GM18517 (cell line): ENCODE results near the gene TSTD1.
A peak's percentile ranks its signal among the peaks of the same experiment; 100 is the strongest.

ENCODE experiments used
- ATAC-seq: cut with Tn5 transposase; IDR thresholded peaks from one replicate; pipeline ENCODE4 v1.9.1; 2021; ENCODE audit warnings: mild to moderate bottlenecking, moderate library complexity; ENCODE audit not compliant: unreplicated experiment

TSTD1 gene, protein sequence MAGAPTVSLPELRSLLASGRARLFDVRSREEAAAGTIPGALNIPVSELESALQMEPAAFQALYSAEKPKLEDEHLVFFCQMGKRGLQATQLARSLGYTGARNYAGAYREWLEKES

DNA sequence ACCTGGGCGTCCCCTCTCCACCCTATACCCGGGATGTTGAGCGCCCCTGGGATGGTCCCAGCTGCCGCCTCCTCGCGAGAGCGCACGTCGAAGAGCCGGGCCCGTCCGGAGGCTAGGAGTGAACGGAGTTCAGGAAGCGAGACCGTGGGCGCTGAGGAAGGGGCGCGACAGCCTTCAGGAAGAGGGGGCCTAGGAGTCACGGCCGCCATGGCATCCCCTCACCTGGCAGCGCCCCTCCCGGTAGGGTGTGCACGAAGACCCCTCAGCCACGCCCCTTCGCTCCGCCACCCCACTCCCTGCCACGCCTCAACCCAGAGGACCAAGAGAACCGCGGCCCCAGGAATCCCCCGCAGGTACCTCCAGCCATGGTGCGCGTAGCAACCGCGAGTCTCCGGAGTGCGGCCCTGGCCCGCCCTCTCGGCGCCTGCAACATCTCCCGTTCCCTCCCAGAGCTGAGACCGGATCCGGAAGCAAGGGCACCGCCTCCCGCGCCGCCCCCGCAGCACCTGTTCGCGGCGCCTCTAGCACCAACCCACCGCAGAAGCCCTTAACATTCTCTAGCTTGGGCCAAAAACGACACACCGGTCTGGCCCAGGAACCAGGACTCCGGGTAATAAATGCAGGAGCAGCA, at the start of gene TSTD1:
TSTD1 (minus strand) TSS at position 442 of the 631 bp plus-strand sequence; CDS start at position 367, 75 bp downstream.
- peak; percentile 76 for ATAC-seq

DNA sequence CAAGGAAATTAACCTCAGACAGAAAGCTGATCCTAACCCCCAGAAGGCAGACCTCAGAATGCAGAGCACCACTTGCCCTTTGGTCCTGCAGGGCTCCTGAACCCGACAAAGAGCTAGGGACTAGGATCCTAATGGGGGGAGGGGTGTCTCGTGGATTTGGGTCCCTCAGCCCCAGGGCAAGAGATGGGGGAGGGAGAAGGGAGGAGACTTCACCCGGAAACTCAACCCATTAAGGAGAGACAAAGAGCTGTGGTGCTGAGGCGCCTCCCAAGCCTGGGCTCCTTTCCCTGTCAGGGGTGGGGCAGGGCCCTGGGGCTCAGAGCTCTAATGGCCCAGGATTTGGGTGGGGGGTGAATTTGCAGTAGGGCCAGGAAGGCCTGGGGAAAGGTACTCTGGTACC, 47.7 kb upstream of the TSTD1 start:
- ATAC-seq, result no peak

DNA sequence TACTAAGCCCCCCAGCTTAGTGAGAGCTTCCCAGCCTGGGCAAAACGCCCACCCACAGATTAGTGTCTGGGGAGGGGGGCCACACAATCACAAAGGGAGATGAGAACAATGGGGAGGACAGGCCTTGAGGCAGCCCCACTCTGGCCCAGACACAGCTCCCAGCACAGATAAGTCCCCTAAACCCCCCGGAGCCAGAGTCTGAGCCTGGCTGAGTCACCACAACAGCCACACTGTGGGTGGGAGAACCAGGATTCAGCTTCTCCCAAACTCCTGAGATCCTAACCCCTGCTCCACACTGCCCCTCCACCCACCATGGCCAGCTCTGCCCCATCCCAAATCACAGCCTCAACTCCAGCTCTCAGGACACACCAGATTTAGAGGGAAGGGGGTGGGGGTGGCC, 46.4 kb upstream of the TSTD1 start:
- ATAC-seq, result no peak

DNA sequence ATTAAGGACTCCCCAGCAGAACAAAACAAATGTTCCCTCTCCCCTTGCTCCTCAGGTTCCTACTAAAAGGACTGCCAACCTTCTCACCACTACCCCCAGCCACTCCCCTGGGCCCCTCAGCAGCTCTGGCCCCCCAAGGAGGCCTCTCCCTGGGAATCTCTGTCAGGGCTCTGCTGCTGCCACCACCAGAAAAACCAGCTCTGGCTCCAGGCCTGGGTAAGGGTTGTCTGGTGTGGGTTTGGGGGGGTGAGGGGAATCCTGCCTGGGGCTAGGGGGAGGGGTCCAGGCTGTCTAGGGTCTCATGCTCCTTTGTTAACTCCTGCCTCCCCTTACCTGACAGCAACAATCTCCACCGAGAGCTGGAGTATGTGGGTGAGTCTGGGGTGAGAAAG, 45.8 kb upstream of the TSTD1 start:
- no peak for ATAC-seq

DNA sequence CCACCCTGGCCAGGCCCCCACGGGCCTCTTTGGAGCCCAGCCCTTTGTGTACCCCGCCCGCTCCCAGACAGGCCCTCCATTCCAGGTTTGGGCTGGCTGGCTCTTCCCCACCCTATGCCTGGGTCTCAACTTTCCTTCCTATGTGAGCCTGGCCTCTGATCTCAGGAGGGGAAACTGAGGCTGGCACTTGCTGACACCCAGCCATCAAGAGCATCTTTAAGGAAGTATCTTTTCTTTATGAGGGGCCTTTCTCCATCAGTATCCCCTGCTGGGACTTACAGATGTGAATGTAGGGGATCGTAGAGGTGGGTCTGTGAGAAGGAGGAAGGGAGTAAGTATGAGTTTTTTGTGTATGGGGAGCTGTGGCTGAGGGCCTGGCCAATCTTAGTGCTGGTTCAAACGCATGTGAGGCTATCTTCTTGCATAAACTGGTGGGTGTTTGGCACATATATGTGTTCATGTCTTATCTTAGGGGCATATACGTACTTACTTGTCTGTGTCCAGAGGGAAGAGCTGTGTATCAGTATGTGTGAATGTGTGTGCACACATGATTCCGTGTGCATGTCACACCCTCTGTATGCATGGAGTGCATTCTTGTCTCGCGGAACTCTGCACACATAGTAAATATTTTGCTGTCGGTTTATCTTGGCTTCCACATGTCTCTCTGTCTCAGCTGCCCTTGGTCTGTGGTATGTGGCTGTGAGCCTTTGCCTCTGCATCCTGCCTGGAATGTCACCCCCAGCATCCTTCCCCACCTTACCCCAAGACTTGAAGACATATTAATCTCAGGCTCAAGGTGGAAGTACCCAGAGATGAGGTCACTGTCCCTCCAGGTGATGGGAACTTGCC, 45.2 kb upstream of the TSTD1 start:
- ATAC-seq, result no peak

DNA sequence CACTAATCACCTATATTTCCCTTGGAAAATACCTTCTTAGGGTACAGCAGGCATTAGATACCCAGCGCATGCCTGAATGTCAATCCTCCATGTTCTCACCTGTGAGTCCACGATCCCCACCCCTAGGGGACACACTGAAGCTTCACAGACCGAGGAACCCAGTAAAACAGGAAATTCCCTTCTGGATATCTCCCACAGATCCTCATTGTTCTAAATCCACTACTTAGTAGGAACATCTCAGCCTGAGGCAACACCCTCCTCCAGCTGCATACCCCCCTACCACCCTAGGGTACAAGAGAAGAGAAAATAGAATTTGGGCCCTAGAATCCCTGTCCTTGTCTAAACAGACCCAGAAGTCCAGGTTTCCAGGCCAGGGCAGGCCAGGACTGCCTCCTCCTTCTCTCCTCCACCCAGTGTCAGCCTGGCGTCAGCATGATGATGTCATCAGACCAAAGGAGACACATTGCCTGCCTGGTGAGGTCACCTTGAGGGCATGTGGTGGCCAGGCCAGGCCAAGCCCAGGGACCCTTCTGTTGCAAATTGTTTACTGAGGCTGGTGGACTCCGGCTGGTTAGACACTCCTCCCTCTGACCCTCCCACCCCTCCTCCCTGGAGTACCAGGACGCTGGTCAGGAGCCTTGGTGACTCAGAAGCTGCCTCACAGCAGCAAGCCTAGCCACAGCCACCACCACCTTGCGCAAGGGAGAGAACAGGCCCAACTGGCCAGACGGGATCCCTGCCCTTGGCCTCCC, 44.4 kb upstream of the TSTD1 start:
- no peak for ATAC-seq

DNA sequence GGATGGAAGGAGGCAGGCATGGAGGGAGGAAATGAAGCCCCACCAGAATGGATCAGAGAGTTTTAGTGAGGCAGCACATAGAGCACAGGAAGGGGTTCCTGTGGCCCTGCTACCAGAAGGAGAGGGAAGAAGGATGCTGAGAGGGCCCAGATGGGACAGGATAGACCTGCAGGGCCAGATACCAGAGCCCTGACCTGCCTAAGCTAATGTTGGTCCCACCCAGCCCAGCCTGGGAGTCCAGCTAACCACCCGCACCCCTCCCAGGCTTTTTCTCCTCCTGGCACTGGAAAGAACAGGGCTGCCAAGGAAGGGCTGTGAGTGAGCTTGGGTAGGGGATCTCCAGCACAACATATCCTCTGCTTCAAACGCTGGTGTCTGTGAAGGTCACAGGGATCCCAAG, 43.7 kb upstream of the TSTD1 start:
- ATAC-seq, result no peak

DNA sequence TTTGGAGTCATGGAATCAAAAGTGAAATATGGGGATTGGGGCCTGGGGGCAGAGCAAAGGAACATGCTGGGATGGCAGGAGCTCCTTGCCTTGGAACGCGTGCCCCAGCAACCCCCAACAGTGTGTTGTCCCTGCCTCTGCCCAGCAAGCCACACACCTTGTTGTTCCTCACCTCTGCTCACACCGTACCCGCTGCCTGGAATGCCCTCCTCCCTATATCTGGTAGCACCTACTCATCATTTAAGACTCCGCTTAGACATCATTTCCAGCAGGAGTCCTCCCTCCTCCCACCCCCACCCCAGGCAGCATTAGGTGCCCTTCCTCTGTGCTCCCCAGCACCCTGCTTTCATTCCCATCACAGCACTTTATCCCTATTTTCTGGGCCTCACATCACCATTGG, 42.8 kb upstream of the TSTD1 start:
- no peak for ATAC-seq

DNA sequence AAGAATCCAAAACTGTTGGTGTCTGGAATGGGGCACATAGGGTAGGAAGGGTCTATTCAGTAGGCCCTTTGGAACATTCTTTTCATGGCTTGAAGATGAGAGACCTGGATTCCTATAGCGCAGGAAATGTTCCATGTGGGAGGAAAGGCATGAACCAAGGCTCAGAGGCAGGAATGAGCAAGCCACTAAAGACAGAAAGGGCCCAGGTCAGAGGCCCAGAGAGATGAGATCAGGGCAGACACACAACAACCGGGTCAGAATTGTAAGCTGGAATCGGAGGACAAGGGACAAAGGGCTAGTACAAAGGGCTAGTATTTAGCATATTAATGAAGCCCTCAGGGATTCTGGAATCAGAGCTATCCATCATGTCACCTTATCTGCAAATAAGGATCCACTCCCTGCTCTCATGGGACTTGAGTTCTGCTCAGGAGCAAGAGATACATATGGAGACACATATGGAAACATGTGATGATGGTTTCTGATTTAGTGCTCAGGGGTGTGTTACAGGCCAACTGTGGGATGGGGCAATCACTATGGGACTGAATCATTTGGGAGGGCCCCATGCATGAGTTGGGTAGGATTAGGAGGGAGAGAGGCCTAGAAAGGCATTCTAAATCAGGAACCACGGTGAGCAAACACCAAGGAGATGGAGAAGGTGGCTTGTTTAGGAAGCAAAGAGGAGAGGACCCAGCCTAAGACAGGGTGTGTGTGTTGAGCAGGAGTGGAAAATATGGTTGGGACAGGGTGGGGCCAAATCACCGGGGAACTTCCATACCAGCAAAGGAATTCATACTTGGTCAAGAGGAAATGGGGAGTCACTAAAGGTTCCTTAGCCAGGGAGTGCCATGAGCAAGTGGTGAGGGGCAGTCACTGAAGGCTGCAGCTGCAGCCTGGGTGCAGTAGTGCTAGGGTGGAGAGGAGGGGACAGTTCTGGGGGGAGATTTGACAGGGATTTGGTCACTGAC, 42.0 kb upstream of the TSTD1 start:
- no peak for ATAC-seq

DNA sequence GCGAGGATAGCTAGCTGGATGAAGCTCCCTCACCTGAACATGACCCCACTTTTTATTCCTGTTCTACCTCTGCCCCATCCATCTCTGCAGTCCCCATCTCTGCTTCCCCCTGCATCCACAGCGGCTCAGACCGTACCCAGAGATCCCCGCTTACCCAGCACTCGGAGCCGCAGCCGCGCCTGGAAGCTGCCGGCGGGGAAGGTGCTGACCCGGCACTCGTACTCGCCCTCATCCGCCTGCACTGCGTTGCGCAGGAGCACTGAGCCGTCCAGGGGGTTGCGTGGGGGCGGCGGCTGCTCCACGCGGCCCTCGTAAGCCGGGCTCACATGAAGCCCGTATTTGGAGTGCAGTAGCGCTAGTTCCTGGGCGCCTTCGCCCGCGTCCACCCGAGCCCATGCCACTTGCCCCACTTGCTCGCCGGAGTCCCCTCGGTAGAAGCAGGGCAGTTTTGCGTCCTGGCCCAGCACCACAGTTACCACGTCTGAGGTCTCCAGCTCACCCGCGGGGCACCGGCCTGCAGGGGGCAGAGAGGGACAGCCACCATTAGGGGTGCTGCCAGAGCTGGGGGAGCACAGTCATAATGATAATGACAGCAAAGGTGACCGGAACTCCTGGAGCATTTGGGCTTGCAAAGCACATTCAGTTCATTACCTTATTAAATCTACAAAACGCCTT, 40.8 kb upstream of the TSTD1 start:
- no peak for ATAC-seq

DNA sequence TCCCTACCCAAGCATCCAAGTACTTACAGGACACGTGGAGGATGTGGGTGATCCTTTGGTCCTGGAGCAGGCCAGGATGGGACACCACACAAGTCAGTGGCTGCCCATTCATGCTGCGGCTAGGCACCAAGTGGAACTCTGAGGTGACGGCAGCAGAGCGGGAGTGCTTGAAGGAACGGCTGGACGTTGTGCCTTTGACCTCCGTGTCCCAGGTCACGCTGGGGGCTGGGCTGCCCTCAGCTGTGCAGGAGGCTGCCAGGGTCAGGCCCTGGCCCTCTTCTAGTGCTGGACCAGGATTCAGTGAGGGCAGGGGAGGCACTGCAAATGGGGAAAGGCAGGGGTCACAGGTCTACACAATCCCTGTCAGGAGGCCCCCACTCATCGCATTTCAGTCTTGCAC, 38.7 kb upstream of the TSTD1 start:
- no peak for ATAC-seq

DNA sequence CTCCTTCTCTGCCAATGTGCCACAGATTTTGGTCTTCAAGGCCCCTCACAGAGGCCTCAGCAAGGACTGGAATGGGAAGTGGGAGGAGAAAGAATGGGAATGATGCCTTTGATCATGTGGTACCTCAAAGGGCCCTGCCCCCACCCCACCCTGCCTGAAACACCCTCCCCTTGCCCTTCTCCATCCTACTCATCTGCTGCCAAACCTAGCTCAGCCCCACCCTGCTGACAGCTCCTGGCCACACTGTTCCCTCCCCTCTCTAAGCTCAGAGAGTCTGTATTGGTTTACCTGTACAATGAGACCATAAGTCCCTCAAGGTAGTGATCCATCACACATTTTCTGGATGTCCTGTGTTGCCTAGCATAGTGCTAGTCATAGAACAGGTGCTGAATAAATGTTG, 37.6 kb upstream of the TSTD1 start:
- ATAC-seq, result no peak

DNA sequence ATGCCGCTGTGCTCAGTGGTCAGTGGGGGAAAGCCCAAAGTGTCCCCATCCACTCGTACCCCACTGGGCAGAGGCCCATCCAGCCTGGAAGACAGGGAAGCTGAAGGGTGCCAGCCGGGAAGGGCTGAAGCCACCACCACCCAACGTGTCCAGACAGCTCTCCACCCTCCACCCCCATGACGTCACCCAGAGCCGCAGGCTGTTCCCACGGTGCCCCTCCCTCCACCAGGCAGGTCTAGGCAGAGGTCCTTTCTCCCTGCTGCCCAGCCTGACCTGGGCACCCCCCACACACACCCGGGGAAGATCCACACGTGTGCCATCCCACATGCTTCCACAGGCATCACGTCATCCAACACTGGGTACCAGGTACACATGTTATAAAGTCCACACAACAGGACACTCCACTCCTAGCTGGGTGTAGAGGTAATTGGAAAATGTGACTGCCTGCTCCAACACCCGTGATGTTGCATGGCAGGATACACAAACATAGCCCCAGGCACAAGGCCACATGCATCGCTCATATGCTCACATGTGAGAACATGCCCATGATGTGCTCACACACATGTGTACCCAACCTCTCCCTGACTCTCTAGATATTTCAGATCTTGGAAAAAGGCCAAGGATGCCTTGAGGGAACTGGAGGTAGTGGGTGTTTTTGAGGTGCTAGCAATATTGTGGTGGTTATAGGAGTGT, 36.1 kb upstream of the TSTD1 start:
- ATAC-seq, result no peak

DNA sequence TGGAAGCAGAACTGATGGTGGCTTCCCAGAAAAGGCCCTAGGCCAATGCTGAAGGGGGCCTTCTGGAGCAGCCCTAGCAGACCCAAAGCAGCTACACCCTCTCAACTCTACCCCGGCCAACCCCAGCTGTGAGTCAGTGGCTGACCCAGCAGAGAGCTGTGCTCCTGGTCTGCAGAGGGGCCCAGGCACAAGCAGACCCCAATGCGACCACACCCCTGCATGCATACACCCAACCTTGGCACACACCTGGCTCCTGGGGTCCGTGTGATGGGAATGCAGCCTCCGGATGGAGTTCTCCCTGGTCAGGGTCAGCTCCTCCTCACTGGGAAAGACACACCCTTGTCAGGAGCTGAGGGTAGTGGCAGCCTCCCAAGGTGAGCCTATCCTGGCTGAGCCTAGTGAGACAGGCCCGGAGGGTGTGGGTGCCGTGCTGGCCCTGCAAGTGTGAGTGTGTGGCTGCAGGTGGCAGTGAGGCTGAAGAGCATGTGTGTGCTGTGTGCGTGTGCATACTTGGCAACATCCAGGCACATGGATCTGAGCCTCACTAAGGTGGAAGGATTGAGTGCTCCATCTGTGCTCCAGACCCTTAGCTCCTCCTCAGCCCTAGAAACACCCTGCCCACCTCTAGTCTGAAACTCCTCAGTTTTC, 34.8 kb upstream of the TSTD1 start:
- no peak for ATAC-seq

DNA sequence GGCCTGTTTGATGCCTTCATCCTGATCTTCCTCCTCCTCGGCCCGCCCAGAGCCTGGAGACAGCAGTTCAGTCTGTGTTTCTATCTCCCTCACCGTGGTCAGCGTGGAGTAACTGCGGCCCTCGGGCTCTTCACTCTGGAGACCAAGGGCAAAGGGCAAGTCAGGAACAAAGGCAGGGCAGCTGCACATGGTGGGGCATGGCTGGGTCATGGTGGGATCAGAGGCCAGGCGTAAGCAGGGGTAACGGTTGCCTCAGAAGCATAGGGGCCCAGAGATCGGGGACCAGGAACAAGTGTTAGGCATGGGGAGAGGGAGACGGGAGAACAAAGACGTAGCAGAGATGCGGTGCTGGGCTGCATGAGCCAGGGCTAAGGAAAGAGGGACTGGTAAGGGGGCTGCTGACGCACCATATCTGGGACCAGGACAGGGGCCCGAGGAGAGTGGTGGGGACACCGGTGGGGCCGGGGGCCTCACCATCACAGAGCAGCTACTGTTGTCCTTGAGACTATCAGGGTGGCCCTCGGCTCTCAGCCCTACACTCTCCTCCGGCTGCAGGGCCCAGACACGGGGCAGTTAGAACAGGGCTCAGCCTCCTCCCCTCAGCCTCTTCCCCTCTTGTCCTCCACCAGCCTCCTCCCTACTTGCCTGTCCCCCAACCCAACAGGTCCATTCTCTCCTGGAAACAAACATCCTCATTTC, 34.1 kb upstream of the TSTD1 start:
- ATAC-seq, result no peak

DNA sequence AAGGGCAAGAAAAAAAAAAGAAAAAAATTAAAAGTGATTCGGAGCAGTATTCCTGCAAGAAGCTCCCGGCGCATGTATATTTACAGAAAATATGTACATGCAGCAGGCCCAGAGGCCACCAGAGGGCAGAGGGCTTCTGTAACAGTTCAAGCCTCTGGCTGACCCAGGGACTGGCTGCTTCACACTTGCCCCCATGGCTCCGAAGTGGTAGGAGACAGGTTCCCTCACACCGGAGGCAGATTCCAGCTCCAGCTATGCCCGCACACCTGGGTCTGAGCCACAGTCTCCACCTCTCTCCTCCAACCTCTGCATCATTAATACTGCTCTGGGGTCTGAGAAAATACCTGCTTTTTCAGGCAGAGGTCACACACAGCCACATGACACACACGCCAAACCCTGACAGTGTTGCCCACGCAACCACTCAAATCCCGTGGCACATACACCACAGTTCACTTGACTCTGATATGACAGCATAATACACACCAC, 33.2 kb upstream of the TSTD1 start:
- ATAC-seq, result no peak

DNA sequence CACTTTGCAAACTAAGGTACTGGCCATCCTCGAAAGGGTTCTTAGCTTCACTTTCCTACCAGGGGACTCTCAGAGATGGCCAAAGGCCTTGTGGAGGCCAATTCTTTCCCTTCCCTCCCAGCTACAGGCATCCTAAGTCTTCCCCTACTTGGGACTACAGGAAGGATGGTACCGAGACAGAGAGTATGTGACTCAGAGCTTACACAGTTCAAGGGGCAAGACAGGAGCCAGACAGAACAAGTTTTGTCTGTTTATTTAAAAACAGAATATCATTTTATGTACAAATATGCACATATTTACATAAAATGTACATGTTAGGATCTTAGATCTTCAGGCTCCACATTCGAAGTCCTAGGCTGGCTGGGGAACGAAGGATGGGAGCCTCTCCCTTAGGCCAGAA, 32.0 kb upstream of the TSTD1 start:
- ATAC-seq, result no peak

DNA sequence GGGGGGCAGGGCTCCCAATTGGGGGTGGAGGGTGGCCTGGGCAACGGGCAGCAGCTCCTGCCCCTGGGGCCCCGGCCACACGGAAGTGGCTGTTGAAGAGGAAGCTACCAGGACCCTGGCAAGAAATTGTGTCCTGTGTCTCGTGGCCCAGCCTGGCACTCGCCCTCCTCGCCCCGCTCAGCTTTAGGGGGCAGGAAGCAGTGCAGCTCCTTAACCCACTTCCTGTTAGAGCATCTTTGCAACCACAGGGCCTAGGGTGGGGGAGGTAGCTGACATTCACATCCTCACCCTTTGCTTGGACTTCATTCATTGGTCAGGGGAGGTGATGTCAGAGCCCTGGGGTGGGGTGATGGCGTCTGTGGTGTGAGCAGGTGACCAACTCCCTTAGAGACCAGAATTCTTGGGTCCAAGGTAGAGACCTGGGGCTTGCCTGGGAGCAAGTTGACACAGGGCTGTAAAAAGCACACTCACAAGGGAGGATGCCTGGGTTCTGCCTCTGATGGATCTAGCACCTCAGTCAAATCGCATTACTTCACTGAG, 31.0 kb upstream of the TSTD1 start, which contains the start of gene ARHGAP30:
ARHGAP30 (minus strand) TSS at position 161 of the 540 bp plus-strand sequence. CDS start 267 bp downstream, outside the sequence.
- ATAC-seq, result peak; percentile 83
